ENCODE results near the gene TCN1. TPM values are rescaled to one million over a fixed set of nuclear protein-coding genes. Genes with fewer than 3 reads are reported as not detected.
"Not testable (repeated sequence)": the region's sequence is repeated elsewhere in the genome, so short reads cannot be mapped to it uniquely, and the experiment has no call there.

Gene TCN1, protein sequence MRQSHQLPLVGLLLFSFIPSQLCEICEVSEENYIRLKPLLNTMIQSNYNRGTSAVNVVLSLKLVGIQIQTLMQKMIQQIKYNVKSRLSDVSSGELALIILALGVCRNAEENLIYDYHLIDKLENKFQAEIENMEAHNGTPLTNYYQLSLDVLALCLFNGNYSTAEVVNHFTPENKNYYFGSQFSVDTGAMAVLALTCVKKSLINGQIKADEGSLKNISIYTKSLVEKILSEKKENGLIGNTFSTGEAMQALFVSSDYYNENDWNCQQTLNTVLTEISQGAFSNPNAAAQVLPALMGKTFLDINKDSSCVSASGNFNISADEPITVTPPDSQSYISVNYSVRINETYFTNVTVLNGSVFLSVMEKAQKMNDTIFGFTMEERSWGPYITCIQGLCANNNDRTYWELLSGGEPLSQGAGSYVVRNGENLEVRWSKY
- total RNA-seq (2014; rRNA removed; shearing (Covaris generic)): not detected in 2 replicates

DNA sequence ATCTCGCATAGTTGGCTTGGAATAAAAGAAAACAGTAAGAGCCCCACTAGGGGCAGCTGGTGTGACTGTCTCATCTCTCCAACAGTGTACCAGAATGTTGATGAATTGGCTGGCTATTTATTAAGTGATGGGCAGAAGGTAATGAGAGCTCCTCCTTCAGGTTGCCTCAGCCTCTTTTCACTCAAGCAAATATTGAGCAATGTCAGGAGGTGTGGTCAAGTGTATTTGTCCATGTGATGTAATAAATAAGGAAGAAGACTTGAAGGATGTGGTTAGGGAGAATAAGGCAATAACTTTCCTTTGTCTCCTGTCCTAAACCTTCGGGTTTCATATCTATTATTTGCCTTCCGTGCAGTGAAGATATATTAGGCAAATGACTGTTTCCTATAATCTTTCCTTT lies at the start of gene TCN1:
Gene TCN1 (minus strand): TSS at position 91 of the 400 bp plus-strand sequence. CDS start 17 bp downstream, at position 74.
- H3K27me3 ChIP-seq (ENCODE audit: control insufficient read depth, insufficient read depth, low read length): no peaks in the 10 kb centered on the region
- H3K4me3 ChIP-seq (ENCODE audit: insufficient read depth, low read depth, low read length): no peak within 1 kb of the TSS
- no peaks in the 10 kb centered on the region for H3K36me3 ChIP-seq (replicated peaks; ENCODE audit: control insufficient read depth, insufficient read depth, low read length)
- no peak for DNase-seq

DNA sequence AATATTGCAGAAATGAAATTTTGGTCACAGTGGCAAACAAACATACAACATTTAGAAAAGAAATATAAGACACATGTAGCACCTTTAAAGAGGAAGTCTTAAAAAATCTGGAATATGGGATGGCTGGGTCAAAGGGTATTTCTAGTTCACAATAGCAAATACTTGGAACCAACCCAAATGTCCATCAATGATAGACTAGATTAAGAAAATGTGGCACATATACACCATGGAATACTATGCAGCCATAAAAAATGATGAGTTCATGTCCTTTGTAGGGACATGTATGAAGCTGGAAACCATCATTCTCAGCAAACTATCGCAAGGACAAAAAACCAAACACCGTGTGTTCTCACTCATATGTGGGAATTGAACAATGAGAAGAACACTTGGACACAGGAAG lies 37.3 kb upstream of the TCN1 start:
- H3K27me3 ChIP-seq (ENCODE audit: control insufficient read depth, insufficient read depth, low read length); H3K36me3 ChIP-seq (replicated peaks; ENCODE audit: control insufficient read depth, insufficient read depth, low read length); DNase-seq; H3K4me3 ChIP-seq (ENCODE audit: insufficient read depth, low read depth, low read length): not testable (repeated sequence)

DNA sequence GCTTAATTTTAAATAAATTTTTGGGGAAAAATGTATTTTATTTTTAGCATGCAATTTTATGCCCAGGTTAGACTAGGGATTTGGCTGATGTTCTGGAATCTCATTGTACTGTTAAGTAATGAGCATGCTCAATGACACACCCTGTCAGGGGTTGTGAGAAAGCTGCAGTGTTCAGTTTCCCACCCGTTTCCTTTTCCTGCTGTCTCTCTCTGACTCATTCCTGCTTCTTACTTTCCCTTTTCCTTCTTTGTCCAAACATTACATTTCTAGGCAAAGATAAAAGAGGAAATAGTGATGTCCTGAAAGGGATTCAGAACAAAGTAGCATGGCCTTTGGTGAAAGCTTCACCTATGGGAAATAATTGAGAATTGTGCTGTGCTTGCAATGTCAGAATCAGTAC lies 35.0 kb upstream of the TCN1 start:
- Histone ChIP-seq H3K36me3 (replicated peaks; ENCODE audit: control insufficient read depth, insufficient read depth, low read length) (no peaks in the 10 kb centered on the region), H3K4me3 (ENCODE audit: insufficient read depth, low read depth, low read length) (no peak overlapping the region), H3K27me3 (ENCODE audit: control insufficient read depth, insufficient read depth, low read length) (no peaks in the 10 kb centered on the region)
- DNase-seq: no peak

DNA sequence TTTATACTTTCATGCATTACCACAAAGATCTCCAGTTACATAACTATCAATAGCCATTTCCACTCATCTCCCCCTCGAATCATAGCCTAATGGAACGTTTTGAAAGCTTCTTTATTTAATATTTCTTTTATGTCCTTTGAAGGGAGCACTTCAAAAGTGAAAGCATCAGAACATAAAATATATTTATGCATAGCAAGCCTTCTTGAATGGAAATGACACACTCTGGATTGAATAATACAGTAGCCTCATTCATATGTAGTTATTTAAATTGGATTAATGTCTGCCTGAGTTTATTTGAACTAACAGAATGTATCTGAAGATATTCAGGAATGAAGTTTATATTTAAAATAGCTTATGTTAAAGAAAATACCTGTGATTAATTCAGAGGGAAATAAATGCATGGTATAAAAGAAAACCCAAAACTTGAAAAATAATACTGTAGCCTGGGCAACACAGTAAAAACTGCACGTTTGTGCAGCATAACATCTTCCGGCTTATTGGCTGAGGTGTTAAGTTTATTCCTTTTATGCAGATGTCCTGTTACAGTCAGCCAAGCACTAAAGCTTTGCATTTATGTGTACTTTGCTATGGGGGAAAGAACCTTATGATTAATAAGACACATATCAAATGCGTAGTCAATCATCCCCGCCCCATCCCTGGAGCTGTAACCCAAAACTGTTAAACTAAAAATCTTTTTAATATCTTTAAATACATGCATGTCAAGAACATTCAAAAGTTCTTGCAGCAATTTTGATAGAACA lies 34.3 kb upstream of the TCN1 start:
- no peak overlapping the region for H3K4me3 ChIP-seq (ENCODE audit: insufficient read depth, low read depth, low read length)
- H3K36me3 ChIP-seq (replicated peaks; ENCODE audit: control insufficient read depth, insufficient read depth, low read length): no peaks in the 10 kb centered on the region
- no peaks in the 10 kb centered on the region for H3K27me3 ChIP-seq (ENCODE audit: control insufficient read depth, insufficient read depth, low read length)
- no peak for DNase-seq

DNA sequence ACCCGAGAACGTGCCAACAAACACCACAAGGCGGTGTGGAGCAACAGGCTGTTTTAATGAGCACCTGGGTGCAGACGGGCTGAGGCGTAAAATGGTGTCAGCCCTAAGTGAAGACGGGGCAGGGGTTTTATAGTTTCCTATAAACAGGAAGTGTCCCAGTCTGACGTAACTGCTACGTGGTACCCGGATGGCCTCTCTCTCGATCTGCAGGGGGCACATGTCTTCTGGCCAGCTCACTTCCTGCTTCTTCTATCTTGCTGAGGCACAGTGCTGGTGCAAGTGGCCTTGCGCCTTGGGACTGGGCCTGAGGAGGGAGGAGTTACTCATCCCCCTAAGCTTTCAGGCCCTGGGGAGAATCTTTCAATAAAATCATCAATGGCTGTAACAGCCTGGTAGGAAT lies 33.2 kb upstream of the TCN1 start:
- no peaks in the 10 kb centered on the region for H3K27me3 ChIP-seq (ENCODE audit: control insufficient read depth, insufficient read depth, low read length)
- no peak for DNase-seq
- no peaks in the 10 kb centered on the region for H3K36me3 ChIP-seq (replicated peaks; ENCODE audit: control insufficient read depth, insufficient read depth, low read length)
- H3K4me3 ChIP-seq (ENCODE audit: insufficient read depth, low read depth, low read length): no peak overlapping the region

- no peak for DNase-seq
- Histone ChIP-seq H3K4me3 (ENCODE audit: insufficient read depth, low read depth, low read length) (no peak overlapping the region), H3K27me3 (ENCODE audit: control insufficient read depth, insufficient read depth, low read length) (no peaks in the 10 kb centered on the region)
Observed at GRCh38 chr11:59898650-59899049, 32.4 kb upstream of the TCN1 start.

DNA sequence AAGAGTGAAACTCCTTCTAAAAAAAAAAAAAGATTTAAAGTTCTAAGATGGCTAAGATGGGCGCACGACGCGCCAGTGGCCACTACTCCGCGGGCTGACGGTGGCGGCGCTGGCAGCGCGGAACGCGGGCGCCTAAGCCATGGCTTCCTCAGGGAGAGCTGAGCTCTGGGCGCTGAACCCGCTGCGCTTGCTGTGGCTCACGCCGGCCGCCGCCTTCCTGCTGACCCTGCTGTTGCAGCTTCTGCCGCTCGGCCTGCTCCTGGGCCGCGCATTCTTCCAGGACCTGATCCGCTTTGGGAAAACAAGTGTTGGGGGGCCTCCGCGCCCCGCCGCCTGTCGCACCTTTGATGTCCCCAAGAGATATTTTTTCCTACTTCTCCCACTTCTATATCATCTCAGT lies 31.8 kb upstream of the TCN1 start:
- H3K4me3 ChIP-seq (ENCODE audit: insufficient read depth, low read depth, low read length): no peak overlapping the region
- DNase-seq: no peak

More at GRCh38 chr11:59898650-59899049, 32.4 kb upstream of the TCN1 start:
- H3K36me3 ChIP-seq (replicated peaks; ENCODE audit: control insufficient read depth, insufficient read depth, low read length): no peaks in the 10 kb centered on the region

DNA sequence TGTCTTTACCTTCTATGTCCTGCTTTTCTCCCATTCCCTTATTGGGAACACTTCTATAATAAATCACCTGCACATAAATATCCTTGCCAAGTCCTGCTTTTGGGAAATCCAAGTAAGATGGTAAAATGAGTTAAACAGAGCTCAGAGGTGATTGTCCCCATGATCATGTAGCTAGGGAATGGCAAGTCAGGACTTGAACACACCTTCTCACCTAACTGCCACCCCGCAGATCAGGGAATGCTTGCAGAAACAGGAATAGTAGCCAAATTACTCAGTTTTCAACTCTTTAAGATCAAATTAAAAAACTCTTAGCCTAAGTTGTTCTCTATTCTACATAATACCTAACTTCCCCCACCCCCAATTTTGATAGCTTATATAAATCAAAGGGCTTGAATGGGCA lies 28.3 kb upstream of the TCN1 start:
- no peaks in the 10 kb centered on the region for H3K27me3 ChIP-seq (ENCODE audit: control insufficient read depth, insufficient read depth, low read length)
- no peaks in the 10 kb centered on the region for H3K36me3 ChIP-seq (replicated peaks; ENCODE audit: control insufficient read depth, insufficient read depth, low read length)
- H3K4me3 ChIP-seq (ENCODE audit: insufficient read depth, low read depth, low read length): no peak overlapping the region
- DNase-seq: no peak

More for the DNA sequence above, 31.8 kb upstream of the TCN1 start:
- no peaks in the 10 kb centered on the region for H3K36me3 ChIP-seq (replicated peaks; ENCODE audit: control insufficient read depth, insufficient read depth, low read length)
- H3K27me3 ChIP-seq (ENCODE audit: control insufficient read depth, insufficient read depth, low read length): no peaks in the 10 kb centered on the region

DNA sequence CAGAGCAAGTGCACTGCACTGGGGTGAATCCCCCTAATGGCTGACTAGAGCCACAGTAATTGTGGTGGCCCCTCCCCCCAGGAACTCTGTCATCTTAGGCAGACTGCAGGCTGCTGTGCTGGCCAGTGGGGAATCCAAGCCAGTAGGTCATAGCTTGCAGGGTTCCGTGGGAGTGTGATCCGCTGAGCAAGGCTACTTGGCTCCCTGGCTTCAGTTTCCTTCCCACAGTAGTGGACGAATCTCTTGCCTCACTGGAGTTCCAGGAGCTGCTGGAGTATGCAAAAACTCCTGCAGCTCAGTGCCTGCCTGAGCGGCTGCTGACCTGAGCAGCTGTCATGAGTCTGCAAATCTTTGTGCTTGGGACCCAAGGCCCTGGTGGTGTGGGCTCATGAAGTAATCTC lies 25.5 kb upstream of the TCN1 start:
- H3K36me3 ChIP-seq (replicated peaks; ENCODE audit: control insufficient read depth, insufficient read depth, low read length): no peaks in the 10 kb centered on the region
- DNase-seq: peak; percentile 39
- no peaks in the 10 kb centered on the region for H3K27me3 ChIP-seq (ENCODE audit: control insufficient read depth, insufficient read depth, low read length)
- no peak overlapping the region for H3K4me3 ChIP-seq (ENCODE audit: insufficient read depth, low read depth, low read length)

DNA sequence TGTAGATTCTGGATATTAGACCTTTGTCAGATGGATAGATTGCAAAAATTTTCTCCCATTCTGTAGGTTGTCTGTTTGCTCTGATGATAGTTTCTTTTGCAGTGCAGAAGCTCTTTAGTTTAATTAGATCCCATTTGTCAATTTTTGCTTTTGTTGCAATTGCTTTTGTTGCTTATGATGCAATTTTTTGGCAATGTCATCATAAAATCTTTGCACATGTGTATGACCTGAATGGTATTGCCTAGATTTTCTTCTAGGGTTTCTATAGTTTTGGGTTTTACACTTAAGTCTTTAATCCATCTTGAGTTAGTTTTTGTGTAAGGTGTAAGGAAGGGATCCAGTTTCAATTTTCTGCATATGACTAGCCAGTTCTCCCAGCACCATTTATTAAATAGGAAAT lies 20.9 kb upstream of the TCN1 start:
- DNase-seq; H3K27me3 ChIP-seq (ENCODE audit: control insufficient read depth, insufficient read depth, low read length); H3K36me3 ChIP-seq (replicated peaks; ENCODE audit: control insufficient read depth, insufficient read depth, low read length); H3K4me3 ChIP-seq (ENCODE audit: insufficient read depth, low read depth, low read length): not testable (repeated sequence)

GRCh38 chr11:59883597-59883996 lies 17.3 kb upstream of the TCN1 start:
- Histone ChIP-seq H3K4me3 (ENCODE audit: insufficient read depth, low read depth, low read length) (no peak overlapping the region), H3K36me3 (replicated peaks; ENCODE audit: control insufficient read depth, insufficient read depth, low read length) (no peaks in the 10 kb centered on the region), H3K27me3 (ENCODE audit: control insufficient read depth, insufficient read depth, low read length) (no peaks in the 10 kb centered on the region)
- DNase-seq: no peak

- H3K36me3 ChIP-seq (replicated peaks; ENCODE audit: control insufficient read depth, insufficient read depth, low read length): no peaks in the 10 kb centered on the region
- no peak for DNase-seq
- no peak overlapping the region for H3K4me3 ChIP-seq (ENCODE audit: insufficient read depth, low read depth, low read length)
- no peaks in the 10 kb centered on the region for H3K27me3 ChIP-seq (ENCODE audit: control insufficient read depth, insufficient read depth, low read length)
Observed at GRCh38 chr11:59879567-59879966, 13.3 kb upstream of the TCN1 start.

DNA sequence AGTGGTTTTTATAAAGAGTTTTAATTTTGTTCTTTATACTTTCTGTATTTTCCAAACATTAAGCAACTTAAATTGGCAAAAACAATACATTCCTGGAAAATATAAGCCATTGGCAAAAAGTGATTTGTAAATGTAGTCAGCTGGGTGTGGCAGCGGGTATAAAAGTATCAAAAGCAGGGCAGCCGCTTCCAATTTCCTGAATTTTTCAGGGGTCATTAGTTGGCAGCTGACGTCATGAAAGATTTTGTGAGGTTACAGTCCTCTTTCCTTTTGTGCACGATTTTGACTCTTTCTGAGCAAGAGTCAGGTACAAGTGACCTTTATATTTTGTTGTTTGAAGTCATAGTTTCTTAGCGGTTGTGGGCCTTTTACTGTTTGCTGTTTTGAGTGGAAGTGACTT lies 12.3 kb upstream of the TCN1 start, which contains the start of gene OOSP3:
Gene OOSP3 (plus strand): TSS at position 208 of the 400 bp plus-strand sequence. CDS start 27 bp downstream, at position 235.
- H3K4me3 ChIP-seq (ENCODE audit: insufficient read depth, low read depth, low read length): no peak within 1 kb of the TSS
- DNase-seq: no peak
- no peaks in the 10 kb centered on the region for H3K36me3 ChIP-seq (replicated peaks; ENCODE audit: control insufficient read depth, insufficient read depth, low read length)
- no peaks in the 10 kb centered on the region for H3K27me3 ChIP-seq (ENCODE audit: control insufficient read depth, insufficient read depth, low read length)

DNA sequence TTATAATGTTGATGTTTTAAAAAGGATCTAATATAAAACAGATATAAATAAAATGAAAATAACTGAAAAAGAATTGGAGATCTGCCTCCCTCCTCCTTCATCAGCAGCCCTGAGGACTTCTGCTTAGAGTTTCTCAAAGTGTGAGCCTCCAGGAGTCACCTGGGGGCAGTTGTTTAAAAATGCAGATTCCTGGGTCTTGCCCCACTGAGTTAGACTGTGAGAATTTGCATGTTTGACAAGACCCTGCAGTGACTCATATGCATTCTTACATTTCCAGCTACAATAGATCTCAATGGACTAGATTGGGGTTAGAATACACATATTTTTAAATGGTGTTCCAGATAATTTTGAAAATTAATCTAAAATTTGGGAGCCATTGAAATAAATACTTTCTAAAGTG lies 11.5 kb upstream of the TCN1 start:
- Histone ChIP-seq H3K36me3 (replicated peaks; ENCODE audit: control insufficient read depth, insufficient read depth, low read length) (no peaks in the 10 kb centered on the region), H3K4me3 (ENCODE audit: insufficient read depth, low read depth, low read length) (no peak overlapping the region), H3K27me3 (ENCODE audit: control insufficient read depth, insufficient read depth, low read length) (no peaks in the 10 kb centered on the region)
- DNase-seq: no peak

DNA sequence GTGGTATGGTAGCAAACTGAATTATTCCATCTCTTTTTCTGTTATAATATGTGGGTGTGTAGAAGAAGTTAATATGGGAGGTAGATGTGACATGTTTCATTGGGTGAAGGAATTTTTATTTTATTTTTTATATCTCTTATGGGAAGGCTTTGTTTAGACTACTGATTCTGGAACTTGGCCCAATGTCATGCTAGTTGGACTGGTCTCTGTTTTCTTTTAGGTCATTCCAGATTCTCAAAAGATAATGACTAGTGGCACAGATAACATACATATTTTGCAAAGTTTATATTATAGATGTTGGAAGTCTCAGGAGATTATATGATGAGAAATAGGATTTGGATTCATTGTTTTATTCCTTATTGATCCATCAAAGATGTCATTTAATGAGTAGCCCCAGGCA lies 11.0 kb upstream of the TCN1 start:
- no peaks in the 10 kb centered on the region for H3K27me3 ChIP-seq (ENCODE audit: control insufficient read depth, insufficient read depth, low read length)
- H3K36me3 ChIP-seq (replicated peaks; ENCODE audit: control insufficient read depth, insufficient read depth, low read length): no peaks in the 10 kb centered on the region
- no peak overlapping the region for H3K4me3 ChIP-seq (ENCODE audit: insufficient read depth, low read depth, low read length)
- no peak for DNase-seq

All from H7 (cell line).